OCI-LY7 (cell line): ENCODE data around the gene SMAD1.

Experiments
- CTCF ChIP-seq: fragments of 200-600 bp; sonication (generic); conservative IDR thresholded peaks from 2 replicates; pipeline ENCODE4 v1.5.1; 2014; ENCODE audit warnings: mild to moderate bottlenecking, antibody characterized with exemption, low read length, moderate library complexity, mixed read lengths
- EZH2phosphoT487 ChIP-seq: fragments of 200-600 bp; sonication (generic); IDR thresholded peaks from 2 replicates; pipeline ENCODE4 v1.6.1; 2018; ENCODE audit warnings: low read depth, borderline replicate concordance, mild to moderate bottlenecking, mixed run types, antibody characterized with exemption, low read length, moderate library complexity, mixed read lengths

- TF ChIP-seq CTCF, result no peak
- no peak for TF ChIP-seq EZH2phosphoT487
Measured at GRCh38 chr4:145566768-145567167, 85.1 kb downstream of the SMAD1 start.
